ENCODE measurements around the gene VGF.
"Not testable (repeated sequence)": the region's sequence is repeated elsewhere in the genome, so short reads cannot be mapped to it uniquely, and the experiment has no call there.

The VGF gene

DNA sequence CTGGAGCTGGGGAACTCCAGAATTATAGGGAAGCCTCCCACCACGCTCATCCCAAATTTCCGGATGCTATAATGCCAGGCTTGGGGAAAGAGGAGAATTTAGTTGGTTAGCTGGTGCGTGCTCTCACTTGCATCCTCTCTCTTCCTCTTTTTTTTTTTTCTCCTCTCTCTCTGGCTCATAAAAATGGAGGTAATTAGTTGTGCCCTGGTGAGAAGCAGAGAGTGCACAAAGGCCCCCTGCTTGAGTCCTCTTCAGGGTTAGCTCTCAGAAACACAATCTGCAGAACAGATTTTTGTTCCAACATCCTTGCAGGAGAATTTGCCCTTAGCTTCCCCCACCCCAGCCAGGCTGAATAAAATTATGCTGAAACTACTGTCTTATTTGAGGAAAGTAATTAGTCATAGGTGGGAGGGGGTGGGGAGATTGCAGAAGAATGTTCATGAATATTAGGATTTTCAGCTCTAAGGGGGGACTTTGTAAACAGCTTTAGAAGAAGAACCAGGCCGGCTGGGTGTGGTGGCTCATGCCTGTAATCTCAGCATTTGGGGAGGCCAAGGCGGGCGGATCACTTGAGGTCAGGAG, 30.9 kb downstream of the VGF start:
- DNase-seq (ENCODE audit: low read depth in 1 of 2, low spot score in 1 of 2) = no peak
- Histone ChIP-seq H3K27me3 (ENCODE audit: insufficient read depth, poor library complexity, severe bottlenecking) (no peaks in the 10 kb centered on the region), H3K27ac (replicated peaks) (no peak overlapping the region), H3K4me3 (replicated peaks; ENCODE audit: insufficient read depth, low read length) (no peak overlapping the region)
- TF ChIP-seq SPI1 (IDR thresholded peaks at IDR 0.05; ENCODE audit: borderline replicate concordance, low read depth) (peak; percentile 86), POLR2AphosphoS5 (IDR thresholded peaks at IDR 0.05; ENCODE audit: low read depth) (no peak)

- no peak overlapping the region for H3K27ac ChIP-seq (replicated peaks)
- TF ChIP-seq SPI1 (IDR thresholded peaks at IDR 0.05; ENCODE audit: borderline replicate concordance, low read depth) = no peak
- TF ChIP-seq REST (IDR thresholded peaks at IDR 0.05; ENCODE audit: insufficient replicate concordance, low read depth) = no peak
- no peak for TF ChIP-seq POLR2AphosphoS5 (IDR thresholded peaks at IDR 0.05; ENCODE audit: low read depth)
- no peak for TF ChIP-seq GABPA (IDR thresholded peaks at IDR 0.05; ENCODE audit: low read depth)
- TF ChIP-seq CTCF (IDR thresholded peaks at IDR 0.05; ENCODE audit: insufficient read depth, low read length) = no peak
- no peak overlapping the region for H3K4me3 ChIP-seq (replicated peaks; ENCODE audit: insufficient read depth, low read length)
- H3K27me3 ChIP-seq (ENCODE audit: insufficient read depth, poor library complexity, severe bottlenecking) = no peaks in the 10 kb centered on the region
- no peak for DNase-seq (ENCODE audit: low read depth in 1 of 2, low spot score in 1 of 2)
Measured at GRCh38 chr7:101133621-101134398, 31.6 kb downstream of the VGF start.

GRCh38 chr7:101132626-101133600, 32.5 kb downstream of the VGF start:
- not testable (repeated sequence) for H3K4me3 ChIP-seq (replicated peaks; ENCODE audit: insufficient read depth, low read length); H3K27ac ChIP-seq (replicated peaks); H3K27me3 ChIP-seq (ENCODE audit: insufficient read depth, poor library complexity, severe bottlenecking); DNase-seq (ENCODE audit: low read depth in 1 of 2, low spot score in 1 of 2)

GRCh38 chr7:101129603-101130117, 35.7 kb downstream of the VGF start:
- no peak overlapping the region for H3K4me3 ChIP-seq (replicated peaks; ENCODE audit: insufficient read depth, low read length)
- no peaks in the 10 kb centered on the region for H3K27me3 ChIP-seq (ENCODE audit: insufficient read depth, poor library complexity, severe bottlenecking)
- no peak overlapping the region for H3K27ac ChIP-seq (replicated peaks)
- DNase-seq (ENCODE audit: low read depth in 1 of 2, low spot score in 1 of 2) = no peak
- TF ChIP-seq SPI1 (IDR thresholded peaks at IDR 0.05; ENCODE audit: borderline replicate concordance, low read depth) (no peak), POLR2AphosphoS5 (IDR thresholded peaks at IDR 0.05; ENCODE audit: low read depth) (no peak), CTCF (IDR thresholded peaks at IDR 0.05; ENCODE audit: insufficient read depth, low read length) (no peak), REST (IDR thresholded peaks at IDR 0.05; ENCODE audit: insufficient replicate concordance, low read depth) (no peak), GABPA (IDR thresholded peaks at IDR 0.05; ENCODE audit: low read depth) (no peak)
